DOHH2 (cell line): ENCODE data around the gene HK2.

Experiments
- CTCF ChIP-seq: fragments of 200-600 bp; sonication (generic); IDR thresholded peaks from one replicate; pipeline ENCODE4 v1.5.1; 2014; ENCODE audit warnings: antibody characterized with exemption, mild to moderate bottlenecking, low read depth, low read length; ENCODE audit not compliant: poor library complexity, severe bottlenecking
- EZH2phosphoT487 ChIP-seq: fragments of 200-600 bp; sonication (generic); IDR thresholded peaks from 2 replicates; pipeline ENCODE4 v1.6.1; 2017; ENCODE audit warnings: borderline replicate concordance, mild to moderate bottlenecking, antibody characterized with exemption, low read length, moderate library complexity, mixed read lengths

DNA sequence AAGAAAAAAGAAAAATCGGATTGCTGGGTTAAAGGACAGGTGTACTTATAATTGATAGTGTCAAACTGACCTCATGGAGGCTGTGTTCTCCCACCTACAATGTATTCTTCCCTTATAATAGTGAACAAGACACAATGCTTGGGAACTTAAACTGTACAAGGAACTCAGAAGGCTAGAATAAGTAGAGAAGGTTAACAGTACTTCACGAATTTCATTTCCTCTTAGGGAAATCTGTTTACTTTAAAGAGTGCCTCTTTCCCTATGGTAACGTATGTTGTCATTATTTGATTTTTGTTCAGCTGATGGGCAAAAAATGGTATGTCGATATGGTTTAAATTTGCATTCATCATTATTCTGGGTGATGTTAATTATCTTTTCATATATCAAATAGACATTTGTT is 9.2 kb upstream of the HK2 start:
- no peak for TF ChIP-seq CTCF
- no peak for TF ChIP-seq EZH2phosphoT487
